RKO (cell line): Measurements from ENCODE around the gene PTCD2.
"Not testable (repeated sequence)": the region's sequence is repeated elsewhere in the genome, so short reads cannot be mapped to it uniquely, and the experiment has no call there.

Source experiments
- DNase-seq: peaks from one replicate; pipeline ENCODE4 v3.0.0-alpha.2; 2016; ENCODE audit warnings: low spot score

PTCD2 gene

DNA sequence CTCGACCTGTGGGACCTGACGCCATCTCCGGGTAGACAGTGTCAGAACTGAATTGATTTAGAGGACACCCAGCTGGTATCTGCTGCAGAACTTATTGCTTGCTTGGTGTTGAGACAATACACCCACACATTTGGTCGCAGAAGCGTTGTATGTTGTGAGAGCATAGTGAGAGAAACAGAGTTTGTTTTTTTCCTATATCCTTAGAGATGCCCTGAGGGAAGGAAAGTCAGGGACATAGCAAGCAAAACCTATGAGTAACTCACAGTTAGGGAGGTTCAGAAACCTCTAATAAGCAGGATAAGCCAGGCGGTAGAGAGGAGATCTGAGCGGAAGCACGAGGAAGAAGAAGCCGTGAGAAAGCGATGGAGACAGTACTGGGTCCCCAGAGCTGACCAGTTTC lies 59.8 kb downstream of the PTCD2 start:
- DNase-seq = no peak

DNA sequence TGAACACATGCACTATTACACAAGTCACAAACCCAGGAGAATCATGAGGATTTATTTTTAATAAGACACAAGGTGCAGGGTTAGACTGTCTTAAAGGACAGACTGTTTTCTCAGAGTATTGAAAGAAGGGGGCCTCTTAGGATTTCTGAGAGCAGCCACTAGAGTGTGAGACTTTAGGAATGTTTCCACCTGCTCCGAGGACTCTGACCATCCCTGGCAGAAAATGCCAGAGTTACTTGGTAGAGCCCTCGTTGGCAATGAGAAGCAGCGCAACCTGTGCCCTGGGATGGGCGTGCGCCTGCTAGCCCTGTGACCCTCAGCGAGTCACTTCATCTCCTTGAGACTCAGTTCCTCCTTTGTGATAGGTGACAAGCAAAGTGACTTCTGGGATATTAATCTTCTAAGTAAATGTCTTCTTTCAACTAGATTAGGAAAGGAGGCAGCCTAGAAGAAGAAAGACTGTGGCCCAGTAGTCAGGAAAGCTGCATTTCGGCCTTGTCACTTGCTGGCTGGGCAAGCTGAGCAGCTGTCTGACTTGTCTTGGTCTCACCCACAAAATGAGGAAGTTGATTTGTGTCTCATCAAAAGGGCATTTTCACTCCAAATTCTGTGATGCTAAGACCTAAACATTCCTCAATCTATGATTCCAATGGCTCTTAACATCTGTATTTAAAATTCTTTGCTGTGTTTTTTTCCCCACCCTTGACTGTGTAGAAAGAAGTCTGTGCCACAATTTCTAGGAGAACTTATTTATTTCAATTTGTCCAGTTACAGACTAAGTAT lies 60.5 kb downstream of the PTCD2 start:
- no peak for DNase-seq

DNA sequence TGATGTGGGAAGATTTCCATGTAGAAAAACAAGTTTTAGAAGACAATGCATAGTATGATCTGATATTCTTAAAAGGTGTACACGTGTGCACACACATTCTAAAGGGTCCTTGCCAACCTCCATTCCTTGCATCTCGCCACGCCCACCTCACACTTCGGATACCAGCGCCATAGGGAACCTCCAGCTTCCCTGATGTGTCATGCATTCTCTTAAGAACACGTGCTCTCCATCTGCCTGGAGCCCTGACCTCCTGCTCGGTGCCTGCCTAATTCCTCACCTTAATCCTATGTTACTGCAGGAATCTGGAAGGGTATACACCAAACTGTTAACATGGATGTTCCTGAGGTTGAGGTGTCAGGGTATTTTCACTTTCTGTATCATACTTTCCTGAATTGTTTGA lies 63.1 kb downstream of the PTCD2 start:
- DNase-seq = peak; percentile 25

DNA sequence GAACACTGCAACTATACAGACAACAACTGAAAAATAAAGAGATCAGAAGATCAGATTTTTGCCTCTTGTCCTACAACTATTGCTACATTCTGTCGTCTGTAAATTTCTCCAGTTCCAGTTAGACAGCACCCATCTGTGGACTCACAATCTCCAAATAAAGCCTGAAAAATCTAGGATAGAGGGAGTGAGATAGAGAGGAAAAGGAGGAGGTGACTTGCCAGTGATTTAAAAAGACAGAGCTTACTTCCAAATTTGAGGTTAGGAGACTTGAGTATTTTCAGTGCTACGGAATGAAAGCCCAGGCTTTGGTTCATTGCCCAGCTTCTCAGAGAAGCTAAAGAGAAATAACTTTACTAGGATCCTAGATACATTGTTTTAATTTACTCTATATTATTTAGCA lies 63.6 kb downstream of the PTCD2 start:
- DNase-seq = no peak

DNA sequence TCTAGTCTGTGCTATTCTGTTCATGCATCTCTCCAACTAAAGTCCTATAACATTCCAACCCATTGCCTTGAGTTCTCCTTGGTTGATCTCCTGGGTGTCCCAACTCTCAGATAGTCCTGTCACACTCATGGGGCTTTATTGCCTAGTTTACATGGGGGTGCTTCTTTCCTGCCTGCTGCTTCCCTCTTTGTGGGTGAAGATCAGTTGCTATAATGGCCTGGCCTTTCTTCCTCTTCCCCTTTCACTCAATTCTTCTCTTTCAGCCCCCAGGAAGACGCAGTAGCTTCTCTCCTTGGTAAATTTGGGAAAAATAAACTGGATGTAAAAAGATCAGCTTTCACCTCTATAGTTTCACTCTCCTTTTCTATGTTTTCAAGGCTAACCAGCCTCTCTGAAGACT lies 66.5 kb downstream of the PTCD2 start:
- DNase-seq = no peak

DNA sequence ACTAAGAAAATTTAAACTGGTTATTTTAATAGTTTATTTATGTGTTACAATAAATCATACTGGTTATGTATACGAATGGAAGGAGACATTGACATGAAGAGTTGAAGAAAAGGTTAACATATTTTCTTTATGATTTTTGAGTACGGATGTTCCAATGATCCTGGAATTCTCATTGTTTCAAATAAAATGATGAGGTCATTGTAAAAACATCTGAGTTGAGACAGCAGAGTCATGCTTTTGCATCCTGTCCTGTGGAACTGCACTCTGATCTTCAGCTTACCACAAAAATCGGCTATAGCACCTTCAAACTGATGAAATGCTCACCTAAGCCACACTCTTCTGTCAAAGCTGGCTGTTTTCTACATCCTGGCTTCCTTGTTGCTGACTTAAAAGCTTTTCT lies 67.8 kb downstream of the PTCD2 start:
- peak; percentile 68 for DNase-seq

DNA sequence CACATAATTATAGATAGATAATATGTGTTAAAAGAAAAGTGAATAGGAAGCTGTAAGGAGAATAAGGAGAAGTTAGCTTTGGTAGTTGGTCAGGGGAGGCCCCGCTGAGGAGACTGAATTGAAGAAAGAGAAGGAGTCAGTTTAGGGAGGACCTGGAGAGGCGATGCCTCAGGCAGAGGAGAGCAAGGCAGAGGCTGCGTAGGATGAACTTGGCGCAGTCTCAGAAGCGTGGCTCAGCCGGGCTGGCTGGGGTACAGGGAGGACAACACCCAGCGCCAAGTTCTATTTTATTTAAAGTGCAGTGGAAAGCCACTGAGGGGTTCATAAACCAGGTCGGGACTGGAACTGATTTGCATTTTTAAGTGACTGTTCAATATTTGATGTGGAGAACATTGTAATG lies 68.5 kb downstream of the PTCD2 start:
- no peak for DNase-seq

DNA sequence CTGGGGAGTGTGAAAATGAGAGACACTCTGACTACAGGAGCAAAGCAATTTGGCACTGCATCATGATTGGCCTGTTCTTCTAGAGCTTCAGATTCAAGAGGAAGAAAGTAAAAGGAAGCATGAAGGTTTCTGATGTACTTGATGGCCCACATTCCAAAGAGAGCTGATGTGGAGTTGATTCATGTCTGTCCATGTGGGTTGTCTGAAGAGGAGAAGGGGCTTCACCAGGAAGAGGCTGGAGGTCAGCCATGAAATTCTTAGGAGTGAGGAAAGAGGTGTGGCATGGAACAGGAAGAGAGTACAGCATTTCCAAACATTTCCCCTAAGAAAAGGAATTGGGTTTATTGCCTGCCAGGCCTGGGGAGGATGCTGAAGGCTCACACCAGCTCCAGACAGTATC lies 70.7 kb downstream of the PTCD2 start:
- DNase-seq = no peak

DNA sequence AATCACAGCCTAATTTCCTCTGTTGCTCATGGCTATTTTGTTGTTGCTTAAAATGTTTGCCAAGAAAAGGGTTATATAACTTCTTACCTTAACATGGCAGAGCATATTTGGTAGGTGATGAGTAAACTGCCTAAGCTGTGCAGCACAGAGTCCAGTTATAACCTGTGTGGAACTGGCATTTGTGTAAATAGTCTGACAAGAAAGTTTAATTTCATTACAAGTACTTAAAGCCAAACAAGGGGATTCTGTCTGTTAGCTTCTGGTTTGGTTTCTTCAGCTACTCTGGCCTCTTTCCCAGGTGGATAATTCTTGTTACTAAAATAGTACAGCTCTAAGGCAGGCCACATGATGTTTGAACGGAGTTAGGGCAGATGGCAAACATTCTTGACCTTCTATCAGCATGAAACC lies 72.2 kb downstream of the PTCD2 start:
- no peak for DNase-seq

DNA sequence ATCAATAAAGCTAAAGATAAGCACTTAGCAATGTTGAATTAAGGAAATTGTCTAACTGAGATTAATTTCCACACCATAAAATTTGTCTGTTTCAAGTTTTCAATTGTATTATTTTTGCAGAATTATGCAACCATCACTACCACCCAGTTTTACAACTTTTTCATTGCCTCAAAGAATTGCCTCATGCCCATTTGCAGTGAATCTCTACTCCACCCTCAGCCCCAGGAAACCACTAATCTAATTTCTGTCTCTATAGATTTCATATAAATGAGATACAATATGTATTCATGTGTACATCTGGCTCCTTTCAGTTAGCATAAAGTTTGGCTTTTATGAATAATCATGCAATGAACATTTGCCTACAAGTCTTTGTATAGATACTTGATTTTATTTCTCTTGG lies 72.9 kb downstream of the PTCD2 start:
- DNase-seq = no peak

DNA sequence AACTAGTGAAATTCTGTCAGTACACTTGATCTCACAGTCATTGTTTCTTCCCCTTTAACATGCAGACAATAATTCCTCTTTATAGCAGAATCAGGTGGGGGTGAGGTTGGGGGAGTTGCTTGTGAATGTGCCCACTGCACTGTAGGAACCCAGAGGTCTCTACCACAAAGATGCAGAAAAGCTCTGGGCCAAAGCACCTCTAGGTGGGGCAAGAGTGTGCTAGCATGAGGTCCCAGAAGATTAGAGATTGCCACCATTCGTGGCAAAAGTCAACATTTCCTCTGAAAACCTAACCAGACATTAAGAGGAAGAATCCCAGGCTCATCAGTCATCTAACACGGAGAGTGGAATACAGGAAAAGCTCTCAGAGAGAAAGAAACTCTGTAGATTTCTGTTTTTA lies 74.5 kb downstream of the PTCD2 start:
- peak; percentile 9 for DNase-seq

DNA sequence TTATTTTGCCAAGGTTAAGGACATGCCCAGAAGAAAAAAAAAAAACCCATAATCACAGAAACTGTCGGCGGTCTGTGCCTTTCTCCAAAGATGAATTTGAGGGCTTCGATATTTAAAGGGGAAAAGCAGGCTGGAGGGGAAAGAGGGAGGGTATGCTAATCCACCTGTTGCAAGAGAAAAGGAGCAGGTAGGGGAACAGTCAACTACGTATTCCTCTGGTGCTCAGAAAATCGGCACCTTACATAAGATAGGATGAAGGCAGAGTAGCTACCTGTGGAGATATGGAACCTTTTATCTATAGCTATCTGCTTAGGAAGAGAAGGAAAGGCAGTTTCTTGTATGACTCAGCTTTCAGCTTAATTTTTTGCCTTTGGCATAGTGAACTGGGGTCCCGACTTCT lies 77.7 kb downstream of the PTCD2 start:
- DNase-seq = no peak

DNA sequence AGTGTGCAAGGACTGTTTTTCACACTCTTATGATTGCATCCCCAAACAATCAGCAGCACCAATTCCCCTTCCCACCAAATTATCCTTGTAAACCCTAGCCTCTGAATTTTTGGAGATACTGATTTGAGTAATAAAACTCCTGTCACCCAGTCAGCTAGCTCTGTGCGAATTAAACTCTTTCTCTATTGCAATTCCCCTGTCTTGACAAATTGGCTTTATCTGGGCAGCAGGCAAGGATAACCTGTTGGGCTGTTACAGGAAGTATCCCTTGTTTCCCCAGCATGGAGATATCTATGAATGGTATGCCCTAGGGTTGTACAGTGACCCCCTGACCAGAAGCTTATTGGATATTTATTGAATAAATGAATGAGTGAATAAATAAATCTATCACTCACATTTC lies 80.8 kb downstream of the PTCD2 start:
- DNase-seq = no peak

DNA sequence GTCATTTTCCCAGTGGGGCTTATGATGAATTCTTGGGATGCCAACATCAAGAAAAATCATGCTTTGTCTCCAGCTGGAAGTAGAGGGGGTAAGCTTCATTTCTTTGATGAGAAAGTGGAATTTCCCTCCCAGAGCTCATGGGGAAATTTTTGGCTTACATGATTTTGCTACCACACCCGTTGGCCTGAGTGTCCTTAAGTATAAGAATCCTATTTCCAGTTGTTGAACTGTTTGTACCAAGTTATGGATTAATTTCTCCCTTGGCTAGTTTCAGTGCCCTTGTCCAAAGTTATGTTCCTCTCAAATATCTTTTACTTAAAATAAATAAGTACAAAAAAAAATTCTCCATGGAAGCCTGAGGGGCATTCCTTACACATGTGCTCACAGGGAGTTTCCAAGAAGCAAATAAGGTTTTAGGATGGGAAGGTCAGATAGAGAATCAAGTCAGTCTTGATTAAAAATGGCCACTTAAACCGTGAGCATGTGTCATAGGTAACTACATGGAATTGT lies 82.3 kb downstream of the PTCD2 start:
- DNase-seq = no peak

DNA sequence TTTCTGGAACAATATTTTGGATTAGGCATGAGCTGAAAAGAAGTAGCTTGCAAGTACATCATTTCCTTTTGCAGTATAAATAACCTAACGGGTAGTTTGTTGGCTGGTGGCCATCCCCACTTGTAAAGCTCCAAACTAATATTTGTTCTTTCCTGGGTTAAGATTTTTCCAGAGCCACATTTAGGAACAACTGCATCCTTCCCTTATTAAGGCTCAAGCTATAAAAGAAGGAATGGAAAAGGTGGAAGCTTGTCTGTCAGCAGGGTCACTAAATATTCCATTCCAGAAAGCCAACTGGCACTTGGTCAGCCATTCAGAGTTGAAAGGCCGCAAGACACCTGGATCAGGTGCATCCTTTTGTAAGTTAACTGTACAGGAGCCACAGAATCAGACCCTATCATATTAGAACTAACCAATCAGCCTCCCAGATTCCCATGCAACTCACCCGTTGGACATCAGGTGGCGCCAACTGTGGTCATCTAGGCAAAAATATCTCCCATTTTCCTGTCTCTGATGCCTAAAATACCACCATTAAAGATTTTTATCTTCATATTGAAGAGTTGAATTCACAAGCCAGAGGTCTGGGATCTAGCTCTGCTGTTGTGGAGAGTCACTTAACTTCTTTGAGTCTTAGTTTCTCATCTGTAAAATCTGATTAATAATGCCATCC lies 82.9 kb downstream of the PTCD2 start:
- no peak for DNase-seq

DNA sequence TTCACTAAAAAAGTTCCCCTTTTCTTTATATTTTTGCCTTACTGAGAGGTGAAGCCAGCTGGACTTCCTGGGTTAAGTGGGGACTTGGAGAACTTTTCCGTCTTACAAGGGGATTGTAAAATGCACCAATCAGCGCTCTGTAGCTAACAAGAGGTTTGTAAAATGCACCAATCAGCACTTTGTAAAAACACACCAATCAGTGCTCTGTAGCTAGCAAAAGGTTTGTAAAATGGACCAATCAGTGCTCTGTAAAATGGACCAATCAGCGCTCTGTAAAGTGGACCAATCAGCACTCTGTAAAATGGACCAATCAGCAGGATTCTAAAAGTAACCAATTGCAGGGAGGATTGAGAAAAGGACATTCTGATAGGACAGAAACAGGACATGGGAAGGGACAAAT lies 84.6 kb downstream of the PTCD2 start:
- DNase-seq = not testable (repeated sequence)

DNA sequence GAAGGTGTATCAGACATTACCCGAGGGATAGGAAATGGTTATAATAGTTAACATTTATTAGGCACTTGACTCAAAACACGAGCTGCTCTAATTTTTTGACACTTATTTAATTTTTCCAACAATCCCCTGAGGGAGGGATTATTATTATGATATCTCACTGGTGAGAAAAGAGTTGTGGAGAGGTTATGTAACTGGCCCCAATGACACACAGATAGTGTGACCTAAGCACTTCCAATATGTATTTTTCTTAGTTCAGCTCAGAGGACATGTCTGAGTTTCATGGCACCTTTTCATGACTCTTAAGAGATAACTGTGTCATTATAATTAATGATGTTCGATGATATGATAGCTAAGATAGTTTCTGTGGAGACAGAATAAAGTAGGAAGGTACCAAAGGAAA lies 86.9 kb downstream of the PTCD2 start:
- no peak for DNase-seq

DNA sequence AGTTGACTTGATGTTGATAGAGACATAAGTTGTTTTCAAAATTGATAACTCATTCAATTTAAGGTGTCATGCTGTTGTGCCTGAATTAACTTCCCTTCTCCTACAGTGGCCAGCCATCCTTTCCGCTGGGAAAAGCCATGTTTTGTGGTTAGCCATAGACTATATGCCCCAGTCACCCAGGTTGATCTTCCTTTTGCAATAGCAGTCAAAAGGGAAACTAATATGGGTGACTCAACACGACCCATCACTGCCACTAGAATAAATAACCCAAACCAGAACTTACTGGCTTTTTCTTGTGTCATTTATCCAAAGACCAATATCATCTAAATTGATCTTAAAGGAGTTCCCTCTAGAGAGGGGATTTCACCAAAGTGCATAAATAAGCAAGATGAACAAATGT lies 87.4 kb downstream of the PTCD2 start:
- no peak for DNase-seq

DNA sequence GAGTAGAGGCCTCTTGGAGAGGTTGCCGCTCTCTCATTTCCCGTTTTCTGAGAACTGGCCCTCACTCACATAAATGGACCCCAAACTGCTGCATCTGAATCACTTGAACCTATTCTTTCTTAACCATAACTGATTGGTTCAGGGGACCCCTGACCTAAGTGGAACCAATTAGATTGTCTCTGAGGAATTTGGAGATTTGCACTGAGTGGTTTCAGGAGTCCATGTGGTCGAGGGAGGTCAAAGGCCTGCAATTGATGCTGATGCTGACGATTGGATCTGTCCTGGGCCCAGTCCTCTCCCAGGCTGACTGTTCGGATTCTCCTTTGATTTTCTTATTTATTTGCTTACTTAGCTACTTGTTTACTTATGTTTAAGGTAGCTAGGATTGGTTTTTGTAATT lies 88.0 kb downstream of the PTCD2 start:
- DNase-seq = no peak

DNA sequence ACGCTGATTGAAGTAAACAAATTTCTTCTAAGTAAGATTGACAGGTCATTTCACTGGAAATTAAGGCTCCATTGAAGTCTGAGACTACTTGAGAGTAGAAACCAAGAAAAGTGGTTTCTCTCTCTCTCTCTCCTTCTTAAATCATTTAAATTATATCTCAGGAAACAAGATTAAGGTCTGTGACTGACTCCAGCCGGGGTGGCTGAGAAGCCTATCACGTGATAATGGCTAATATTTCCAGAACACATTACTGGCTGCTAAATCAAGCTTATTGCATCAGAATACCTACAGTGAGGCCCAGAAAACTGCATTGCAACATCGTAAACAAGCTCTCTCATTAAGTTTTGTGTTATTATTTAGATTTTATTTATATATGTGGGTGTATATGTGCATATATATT lies 88.4 kb downstream of the PTCD2 start:
- no peak for DNase-seq

DNA sequence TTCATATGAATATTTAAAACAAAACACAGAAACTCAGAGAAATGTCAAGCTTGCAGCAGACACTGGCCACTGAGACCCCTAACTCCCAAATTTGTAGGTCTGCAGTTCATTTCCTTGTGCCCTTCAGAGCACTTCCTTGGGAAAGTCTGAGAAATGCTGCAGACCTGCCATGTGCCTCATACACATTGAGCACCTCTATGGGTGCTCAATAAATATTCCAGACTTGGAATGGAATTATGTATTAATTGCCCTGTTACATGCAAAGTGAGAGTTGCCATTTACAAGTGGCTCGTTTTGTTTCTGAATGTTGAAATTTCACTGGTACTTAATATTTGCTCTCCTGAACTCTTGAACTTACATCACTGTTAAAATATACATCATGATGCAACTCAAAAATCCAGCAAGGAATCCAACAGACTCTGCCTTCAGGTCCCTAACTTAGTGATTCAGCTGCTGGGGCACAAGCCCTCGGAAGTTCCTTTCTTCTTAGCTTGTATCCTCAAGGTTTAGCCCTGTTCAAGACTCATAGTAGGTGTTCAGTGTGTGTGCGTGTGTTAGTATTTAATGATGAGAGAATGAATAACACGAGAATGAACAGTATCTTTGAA lies 90.6 kb downstream of the PTCD2 start:
- no peak for DNase-seq

DNA sequence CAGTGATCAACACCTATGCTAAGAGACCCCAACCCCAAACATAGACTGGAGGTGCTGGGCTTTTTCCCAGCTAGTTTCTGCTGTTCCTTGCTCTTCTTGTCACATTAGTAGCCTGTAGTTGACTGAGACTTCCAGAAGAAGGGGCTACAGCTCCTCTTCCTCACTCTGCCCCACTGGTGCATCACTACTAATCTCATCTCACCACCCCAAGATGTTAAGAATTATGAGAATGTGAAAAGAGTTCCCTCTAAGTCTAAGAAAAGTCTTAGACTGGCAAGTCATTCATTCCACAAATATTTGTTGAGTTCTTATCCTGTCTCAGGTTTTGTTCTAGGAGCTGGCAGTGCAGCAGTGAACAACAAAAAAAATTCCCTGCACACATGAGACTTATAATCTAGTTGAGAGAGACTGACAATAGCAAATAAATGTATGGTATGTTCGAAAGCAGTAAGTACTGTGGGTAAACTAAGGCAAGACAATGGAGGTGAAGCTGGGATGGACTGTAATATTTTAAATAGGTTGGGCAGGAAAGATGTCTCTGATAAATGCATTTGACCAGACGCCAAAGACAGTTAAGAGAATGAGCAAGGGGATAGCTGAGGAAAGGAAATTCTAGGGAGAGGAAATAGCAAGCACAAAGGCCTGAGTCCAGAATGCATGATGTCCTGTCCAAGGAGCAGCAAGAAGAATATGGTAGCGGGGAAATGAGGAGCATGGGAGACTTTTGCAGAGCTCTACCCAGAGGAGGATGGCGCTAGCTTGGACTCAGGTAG lies 92.3 kb downstream of the PTCD2 start:
- DNase-seq = no peak
